ENCODE measurements around the gene PRLR. TPM values are rescaled to one million over a fixed set of nuclear protein-coding genes. Genes with fewer than 3 reads are reported as not detected.

Gene PRLR
- total and polyA plus RNA-seq, 10 of the 15 experiments (the other 5 are each of a cell fraction or from before 2014, with no cell fraction given), result 0.03 to 8.1 (median 0.20) TPM

DNA sequence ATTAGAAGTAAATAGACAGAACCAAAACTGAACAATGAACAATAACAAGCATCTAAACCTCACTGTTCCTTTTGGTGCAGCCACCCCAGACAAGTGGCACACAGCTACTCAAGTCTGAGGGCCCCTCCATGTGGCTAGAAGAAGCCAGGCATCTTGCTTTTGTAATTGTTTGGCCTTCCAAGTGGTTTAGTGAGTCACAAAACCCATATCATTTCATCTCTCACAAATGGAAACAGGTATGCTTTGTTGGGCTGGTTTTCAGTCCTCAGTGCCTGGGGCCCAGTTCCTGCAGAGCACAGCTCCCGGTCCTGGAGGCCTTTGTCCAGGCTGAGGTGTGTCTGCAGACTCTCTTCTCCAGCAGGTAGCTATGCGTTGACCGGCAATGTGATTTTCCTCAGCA lies 16.7 kb downstream of the PRLR start (continued):
- TF ChIP-seq ZNF592 (IDR thresholded peaks at IDR 0.05), result no peak
- TF ChIP-seq RFX5 (IDR thresholded peaks at IDR 0.05; ENCODE audit: low read depth, low read length), result no peak
- no peak for TF ChIP-seq BMI1 (IDR thresholded peaks at IDR 0.05; ENCODE audit: borderline replicate concordance)
- no peak for TF ChIP-seq CEBPZ (IDR thresholded peaks at IDR 0.05; ENCODE audit: low read depth, low read length)
- no peak for TF ChIP-seq MEF2B (IDR thresholded peaks at IDR 0.05; ENCODE audit: partially characterized antibody, poor library complexity, severe bottlenecking)
- TF ChIP-seq, protein P1, sequence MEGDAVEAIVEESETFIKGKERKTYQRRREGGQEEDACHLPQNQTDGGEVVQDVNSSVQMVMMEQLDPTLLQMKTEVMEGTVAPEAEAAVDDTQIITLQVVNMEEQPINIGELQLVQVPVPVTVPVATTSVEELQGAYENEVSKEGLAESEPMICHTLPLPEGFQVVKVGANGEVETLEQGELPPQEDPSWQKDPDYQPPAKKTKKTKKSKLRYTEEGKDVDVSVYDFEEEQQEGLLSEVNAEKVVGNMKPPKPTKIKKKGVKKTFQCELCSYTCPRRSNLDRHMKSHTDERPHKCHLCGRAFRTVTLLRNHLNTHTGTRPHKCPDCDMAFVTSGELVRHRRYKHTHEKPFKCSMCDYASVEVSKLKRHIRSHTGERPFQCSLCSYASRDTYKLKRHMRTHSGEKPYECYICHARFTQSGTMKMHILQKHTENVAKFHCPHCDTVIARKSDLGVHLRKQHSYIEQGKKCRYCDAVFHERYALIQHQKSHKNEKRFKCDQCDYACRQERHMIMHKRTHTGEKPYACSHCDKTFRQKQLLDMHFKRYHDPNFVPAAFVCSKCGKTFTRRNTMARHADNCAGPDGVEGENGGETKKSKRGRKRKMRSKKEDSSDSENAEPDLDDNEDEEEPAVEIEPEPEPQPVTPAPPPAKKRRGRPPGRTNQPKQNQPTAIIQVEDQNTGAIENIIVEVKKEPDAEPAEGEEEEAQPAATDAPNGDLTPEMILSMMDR (IDR thresholded peaks at IDR 0.05 in 2 of 3, conservative IDR thresholded peaks at IDR 0.05 in 1 of 3; ENCODE audit: control insufficient read depth in 2 of 3, extremely low read depth in 1 of 3, insufficient read depth in 1 of 3, low read depth in 3 of 3, low read length in 3 of 3), result peak in 2 of 3 experiments; percentile 19 to 50; a peak in 3 of 6 replicates
- peak; percentile 27; the same call in 1 of the 2 replicates for TF ChIP-seq SMC3 (IDR thresholded peaks at IDR 0.05; ENCODE audit: borderline replicate concordance, low read length)
- no peak for TF ChIP-seq TCF7 (IDR thresholded peaks at IDR 0.05; ENCODE audit: borderline replicate concordance)
- TF ChIP-seq TCF12 (IDR thresholded peaks at IDR 0.05; ENCODE audit: low read depth, low read length), result no peak
- no peak for TF ChIP-seq MYB (IDR thresholded peaks at IDR 0.05; ENCODE audit: borderline replicate concordance, low read depth, low read length)
- TF ChIP-seq POLR2AphosphoS2 (IDR thresholded peaks at IDR 0.05; ENCODE audit: low read depth, low read length), result no peak
- peak; percentile 34; the same call in 1 of the 2 replicates for TF ChIP-seq RAD21 (IDR thresholded peaks at IDR 0.05; ENCODE audit: insufficient read depth, low read depth, low read length)
- TF ChIP-seq HDAC2 (IDR thresholded peaks at IDR 0.05), result no peak
- TF ChIP-seq ESRRA (IDR thresholded peaks at IDR 0.05; ENCODE audit: low read length), result no peak
- TF ChIP-seq ATF3 (IDR thresholded peaks at IDR 0.05; ENCODE audit: borderline replicate concordance, extremely low read depth, low read depth, low read length), result no peak
- TF ChIP-seq POU2F2 (IDR thresholded peaks at IDR 0.05; ENCODE audit: borderline replicate concordance, low read depth, low read length), result no peak
- TF ChIP-seq SUZ12 (IDR thresholded peaks at IDR 0.05; ENCODE audit: unreplicated experiment), result no peak
